GM12878 (cell line): ENCODE data around the gene SPG7. TPM values are rescaled to one million over a fixed set of nuclear protein-coding genes. Genes with fewer than 3 reads are reported as not detected.

Experiments
- ATAC-seq: fragments of 200-7000 bp; cut with Tn5 transposase; 3 replicates; pipeline ENCODE4 v1.9.1; 2020; ENCODE audit warnings: mild to moderate bottlenecking, moderate library complexity
- BruUV-seq: library from RNA; stranded (reverse); fragments of 400-500 nt; replicated peaks from 2 replicates; lab custom pipeline; 2021; lab: Mats Ljungman, UMichigan
- CTCF ChIA-PET: fragments of 300-600 bp; sonication (Branson Sonifier 250); formaldehyde crosslinking; extraction: SDS; loops from one replicate; lab custom pipeline; 2021; ENCODE audit warnings: inconsistent platforms; lab: Yijun Ruan, JAX
- POLR2A ChIA-PET: fragments of 350-600 bp; formaldehyde crosslinking; extraction: SDS; loops from one replicate; lab custom pipeline; 2021; ENCODE audit warnings: inconsistent platforms; lab: Charles Lee
- RAD21 ChIA-PET: fragments of 300-600 bp; sonication (Branson Sonifier 250); formaldehyde crosslinking; loops from one replicate; lab custom pipeline; 2023; ENCODE audit warnings: antibody characterized with exemption; ENCODE audit not compliant: unreplicated experiment; lab: Charles Lee
- SMC1A ChIA-PET: fragments of 300-600 bp; sonication (Branson Sonifier 250); formaldehyde crosslinking; loops from one replicate; lab custom pipeline; 2023; ENCODE audit not compliant: unreplicated experiment, uncharacterized antibody; lab: Charles Lee
- DNase-seq: peaks from one replicate; pipeline ENCODE4 v3.0.0-alpha.2; 2011; ENCODE audit warnings: low read depth, low spot score
- FAIRE-seq: peaks from 3 replicates; lab custom pipeline; 2011; peaks lifted over from hg19 to GRCh38; lab: Jason Lieb, UNC
- H2AFZ ChIP-seq: 2 replicates; pipeline ENCODE4 v1.6.0; 2011; ENCODE audit warnings: low read depth, low read length, control low read depth; ENCODE audit not compliant: control insufficient read depth
- H3K27ac ChIP-seq: 2 replicates; pipeline ENCODE4 v1.5.1; 2011; ENCODE audit warnings: control low read depth; ENCODE audit not compliant: control insufficient read depth, insufficient read depth
- H3K27me3 ChIP-seq, 2 experiments: replicated peaks in 1 of 2; 2 replicates each; pipeline versions ENCODE4 v1.6.0 to v1.6.1; 2011; ENCODE audit warnings: low read length in 1 of 2; ENCODE audit not compliant: control insufficient read depth in 2 of 2, insufficient read depth in 2 of 2
- H3K36me3 ChIP-seq, 2 experiments: 2 replicates each; pipeline ENCODE4 v1.5.1; 2011; ENCODE audit warnings: low read length in 1 of 2; ENCODE audit not compliant: control insufficient read depth in 2 of 2, insufficient read depth in 2 of 2
- H3K4me1 ChIP-seq: 2 replicates; pipeline ENCODE4 v1.6.1; 2011; ENCODE audit warnings: mild to moderate bottlenecking, low read length, moderate library complexity, mixed read lengths; ENCODE audit not compliant: control insufficient read depth, insufficient read depth
- H3K4me2 ChIP-seq: 2 replicates; pipeline ENCODE4 v1.6.0; 2011; ENCODE audit warnings: control low read depth; ENCODE audit not compliant: control insufficient read depth, insufficient read depth
- H3K4me3 ChIP-seq: fragments of 200-600 bp; sonication (generic); 2 replicates; pipeline ENCODE4 v1.5.1; 2016
- H3K79me2 ChIP-seq: 2 replicates; pipeline ENCODE4 v1.6.0; 2011; ENCODE audit warnings: low read length; ENCODE audit not compliant: control insufficient read depth, insufficient read depth
- H3K9ac ChIP-seq: 2 replicates; pipeline ENCODE4 v1.8.0; 2011; ENCODE audit warnings: low read length, control low read depth, mixed read lengths; ENCODE audit not compliant: control insufficient read depth, insufficient read depth
- H3K9me3 ChIP-seq: replicated peaks from 3 replicates; pipeline ENCODE4 v1.5.1; 2011; ENCODE audit warnings: mild to moderate bottlenecking, low read length; ENCODE audit not compliant: control insufficient read depth, insufficient read depth
- H4K20me1 ChIP-seq: 2 replicates; pipeline ENCODE4 v1.6.0; 2011; ENCODE audit not compliant: control insufficient read depth, insufficient read depth
- BACH1 ChIP-seq: fragments of 450-650 bp; IDR thresholded peaks from 2 replicates; pipeline ENCODE4 v1.6.1; 2017; ENCODE audit warnings: mild to moderate bottlenecking, borderline replicate concordance
- CHD1 ChIP-seq: IDR thresholded peaks from 2 replicates; pipeline ENCODE4 v1.6.1; 2012; ENCODE audit warnings: low read depth, low read length, improper control_type of control experiment
- CREB1 ChIP-seq: IDR thresholded peaks from 2 replicates; pipeline ENCODE4 v1.6.1; 2012; ENCODE audit warnings: low read depth, mild to moderate bottlenecking, inconsistent platforms
- E4F1 ChIP-seq: fragments of 450-650 bp; IDR thresholded peaks from 2 replicates; pipeline ENCODE4 v1.6.1; 2018; ENCODE audit warnings: borderline replicate concordance, mild to moderate bottlenecking; ENCODE audit not compliant: partially characterized antibody
- HDGF ChIP-seq: fragments of 450-650 bp; IDR thresholded peaks from 2 replicates; pipeline ENCODE4 v1.6.1; 2016; ENCODE audit warnings: antibody characterized with exemption
- LARP7 ChIP-seq: fragments of 450-650 bp; IDR thresholded peaks from 2 replicates; pipeline ENCODE4 v1.6.1; 2017; ENCODE audit warnings: mild to moderate bottlenecking
- MEF2A ChIP-seq: IDR thresholded peaks from 2 replicates; pipeline ENCODE4 v1.6.1; 2011; ENCODE audit warnings: low read depth, mild to moderate bottlenecking, low read length, moderate library complexity; ENCODE audit not compliant: insufficient read depth
- MTA3 ChIP-seq: IDR thresholded peaks from 2 replicates; pipeline ENCODE4 v1.6.1; 2012; ENCODE audit warnings: low read length, inconsistent platforms, borderline replicate concordance
- MXI1 ChIP-seq: fragments of 150-350 bp; IDR thresholded peaks from 2 replicates; pipeline ENCODE4 v1.6.1; 2011; ENCODE audit warnings: low read depth, mild to moderate bottlenecking, inconsistent platforms, low read length, improper control_type of control experiment
- SREBF1 ChIP-seq: IDR thresholded peaks from 2 replicates; pipeline ENCODE4 v1.6.1; 2012; ENCODE audit warnings: mild to moderate bottlenecking, low read length
- TCF3 ChIP-seq: IDR thresholded peaks from 2 replicates; pipeline ENCODE4 v1.6.1; 2012; ENCODE audit warnings: low read depth, mild to moderate bottlenecking, low read length, borderline replicate concordance; ENCODE audit not compliant: insufficient read depth
- ZBTB11 ChIP-seq: fragments of 450-650 bp; formaldehyde crosslinking; IDR thresholded peaks from 2 replicates; pipeline ENCODE4 v1.5.0; 2022; ENCODE audit warnings: mild to moderate bottlenecking, missing genetic modification characterization
- WGBS: methylation state at CpG from one replicate; pipeline ENCODE4 v1.1.6; 2016; ENCODE audit warnings: low lambda C conversion rate; ENCODE audit not compliant: insufficient replicate concordance, insufficient coverage; ENCODE audit errors: missing lambda C conversion rate; 5-methylcytosine and 5-hydroxymethylcytosine counted together
- in situ Hi-C: fragments of 300-500 bp; cut with MboI; formaldehyde crosslinking; loops from 9 replicates; pipeline ENCODE4 v1.14.3; 2018; ENCODE audit warnings: mixed read lengths
- intact Hi-C: fragments of 100-400 bp; cut with micrococcal nuclease; formaldehyde crosslinking; loops from one replicate; pipeline ENCODE4 v1.14.2; 2022; ENCODE audit not compliant: unreplicated experiment
- polyA plus RNA-seq, 11 experiments: library from polyadenylated mRNA; depleted of rRNA in 4 of 11; unstranded in 6 of 11; stranded (reverse) in 5 of 11; fragments of >200 nt; fragmentation: Nextera tagmentation in 4 of 11; fragmentation: Illumina TruSeq in 1 of 11; extraction: Ambion mirVana in 4 of 11; extraction: Trizol in 1 of 11; gene quantifications; 1 replicate in 1 of 11; 2 replicates in 10 of 11; pipeline versions ENCODE4 v1.2.1 to v1.2.3, GENCODE V29; 2011 to 2016; ENCODE audit warnings: inconsistent platforms in 2 of 11, missing spikeins in 2 of 11, low read depth in 1 of 11
- total RNA-seq, 4 experiments: library from RNA; depleted of rRNA in 3 of 4; stranded (reverse); fragments of >200 nt in 3 of 4; fragmentation: Illumina TruSeq in 1 of 4; extraction: Trizol in 1 of 4; gene quantifications; 2 replicates each; pipeline versions ENCODE4 v1.2.1 to v1.2.3, GENCODE V29; 2013 to 2021
- TF ChIP-seq, protein P1 (sequence below): IDR thresholded peaks from 2 replicates; pipeline ENCODE4 v1.6.1; 2012; ENCODE audit warnings: low read length, inconsistent platforms
- TF ChIP-seq, protein P2 (sequence below): IDR thresholded peaks from 2 replicates; pipeline ENCODE4 v1.6.1; 2011; ENCODE audit warnings: borderline replicate concordance, low read depth, mild to moderate bottlenecking, moderate library complexity, low read length; ENCODE audit not compliant: insufficient read depth, poor library complexity, severe bottlenecking
- TF ChIP-seq, protein P3 (sequence below): fragments of 450-650 bp; IDR thresholded peaks from 2 replicates; pipeline ENCODE4 v1.6.1; 2017; ENCODE audit warnings: borderline replicate concordance

SPG7 gene
- total and polyA plus RNA-seq, 10 of the 15 experiments (the other 5 are each of a cell fraction or from before 2014, with no cell fraction given) = 5.9 to 75.9 (median 52.5) TPM

DNA sequence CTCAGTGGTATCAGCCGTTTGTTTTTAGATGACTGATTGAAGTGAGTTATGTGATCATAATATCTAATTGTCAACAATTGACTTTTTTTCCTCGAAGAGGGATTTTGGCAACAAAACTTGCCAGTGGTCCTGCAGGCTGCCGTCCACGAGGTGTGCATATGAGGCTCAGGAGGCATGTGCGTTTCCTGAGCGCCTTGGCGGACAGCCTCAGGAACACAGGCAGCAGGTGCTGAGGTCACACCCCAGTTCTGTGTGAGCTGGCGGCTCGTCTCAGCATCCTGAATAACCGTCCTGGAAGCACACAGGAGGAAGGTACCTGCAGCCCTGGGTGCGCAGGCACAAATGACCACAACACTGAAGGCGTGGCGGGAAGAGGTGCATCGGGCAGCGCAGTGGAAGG, 11.7 kb downstream of the SPG7 start:
- no peak for ATAC-seq
- Histone ChIP-seq H3K36me3 (peaks cover 14 to 31% of the 10 kb centered on the region in 2 experiments; a peak in 3 of 4 replicates), H3K4me1 (peaks cover 7% of the 10 kb centered on the region), H3K27me3 (no peaks in the 10 kb centered on the region), H3K27ac (no peak overlapping the region), H3K9ac (no peak overlapping the region), H4K20me1 (no peaks in the 10 kb centered on the region), H2AFZ (no peak overlapping the region), H3K79me2 (no peaks in the 10 kb centered on the region; the same call in 1 of the 2 replicates), H3K9me3 (no peaks in the 10 kb centered on the region), H3K4me3 (no peak overlapping the region), H3K4me2 (no peak overlapping the region)
- BruUV-seq = no TSS peak
- intact Hi-C loops (no loop called here), in situ Hi-C loops (no loop called here)
- CTCF ChIA-PET = no interaction called here
- POLR2A ChIA-PET = no interaction called here
- no peak for DNase-seq
- RAD21 ChIA-PET = no interaction called here
- SMC1A ChIA-PET = no interaction called here
- FAIRE-seq = no peak
- WGBS = 97% methylated on average over 15 of the region's 15 CpGs
- TF ChIP-seq HDGF = no peak
- TF ChIP-seq TCF3 = no peak
- TF ChIP-seq, protein P1, sequence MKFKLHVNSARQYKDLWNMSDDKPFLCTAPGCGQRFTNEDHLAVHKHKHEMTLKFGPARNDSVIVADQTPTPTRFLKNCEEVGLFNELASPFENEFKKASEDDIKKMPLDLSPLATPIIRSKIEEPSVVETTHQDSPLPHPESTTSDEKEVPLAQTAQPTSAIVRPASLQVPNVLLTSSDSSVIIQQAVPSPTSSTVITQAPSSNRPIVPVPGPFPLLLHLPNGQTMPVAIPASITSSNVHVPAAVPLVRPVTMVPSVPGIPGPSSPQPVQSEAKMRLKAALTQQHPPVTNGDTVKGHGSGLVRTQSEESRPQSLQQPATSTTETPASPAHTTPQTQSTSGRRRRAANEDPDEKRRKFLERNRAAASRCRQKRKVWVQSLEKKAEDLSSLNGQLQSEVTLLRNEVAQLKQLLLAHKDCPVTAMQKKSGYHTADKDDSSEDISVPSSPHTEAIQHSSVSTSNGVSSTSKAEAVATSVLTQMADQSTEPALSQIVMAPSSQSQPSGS = no peak
- no peak for TF ChIP-seq LARP7
- TF ChIP-seq BACH1 = no peak
- no peak for TF ChIP-seq MEF2A
- TF ChIP-seq ZBTB11 (CRISPR knock-in tag) = no peak
- TF ChIP-seq CHD1 = no peak
- TF ChIP-seq, protein P2, sequence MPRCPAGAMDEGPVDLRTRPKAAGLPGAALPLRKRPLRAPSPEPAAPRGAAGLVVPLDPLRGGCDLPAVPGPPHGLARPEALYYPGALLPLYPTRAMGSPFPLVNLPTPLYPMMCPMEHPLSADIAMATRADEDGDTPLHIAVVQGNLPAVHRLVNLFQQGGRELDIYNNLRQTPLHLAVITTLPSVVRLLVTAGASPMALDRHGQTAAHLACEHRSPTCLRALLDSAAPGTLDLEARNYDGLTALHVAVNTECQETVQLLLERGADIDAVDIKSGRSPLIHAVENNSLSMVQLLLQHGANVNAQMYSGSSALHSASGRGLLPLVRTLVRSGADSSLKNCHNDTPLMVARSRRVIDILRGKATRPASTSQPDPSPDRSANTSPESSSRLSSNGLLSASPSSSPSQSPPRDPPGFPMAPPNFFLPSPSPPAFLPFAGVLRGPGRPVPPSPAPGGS = no peak
- TF ChIP-seq MXI1 = no peak
- TF ChIP-seq MTA3 = no peak
- TF ChIP-seq SREBF1 = no peak
- no peak for TF ChIP-seq E4F1
- TF ChIP-seq CREB1 = no peak
- TF ChIP-seq, protein P3, sequence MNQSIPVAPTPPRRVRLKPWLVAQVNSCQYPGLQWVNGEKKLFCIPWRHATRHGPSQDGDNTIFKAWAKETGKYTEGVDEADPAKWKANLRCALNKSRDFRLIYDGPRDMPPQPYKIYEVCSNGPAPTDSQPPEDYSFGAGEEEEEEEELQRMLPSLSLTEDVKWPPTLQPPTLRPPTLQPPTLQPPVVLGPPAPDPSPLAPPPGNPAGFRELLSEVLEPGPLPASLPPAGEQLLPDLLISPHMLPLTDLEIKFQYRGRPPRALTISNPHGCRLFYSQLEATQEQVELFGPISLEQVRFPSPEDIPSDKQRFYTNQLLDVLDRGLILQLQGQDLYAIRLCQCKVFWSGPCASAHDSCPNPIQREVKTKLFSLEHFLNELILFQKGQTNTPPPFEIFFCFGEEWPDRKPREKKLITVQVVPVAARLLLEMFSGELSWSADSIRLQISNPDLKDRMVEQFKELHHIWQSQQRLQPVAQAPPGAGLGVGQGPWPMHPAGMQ = no peak
